HG03558 (cell line): ENCODE measurements around the gene CYP20A1.
"Not testable (repeated sequence)": the region's sequence is repeated elsewhere in the genome, so short reads cannot be mapped to it uniquely, and the experiment has no call there.

ENCODE experiments used
- ATAC-seq: cut with Tn5 transposase; IDR thresholded peaks from one replicate; pipeline ENCODE4 v1.9.1; 2021; ENCODE audit warnings: moderate number of reproducible peaks; ENCODE audit not compliant: unreplicated experiment; ENCODE audit errors: extremely low read depth

Gene CYP20A1

GRCh38 chr2:203280428-203281064, 41.7 kb downstream of the CYP20A1 start:
- ATAC-seq, result no peak

- no peak for ATAC-seq
Observed at GRCh38 chr2:203282101-203282500, 43.3 kb downstream of the CYP20A1 start.

- no peak for ATAC-seq
Observed at GRCh38 chr2:203286532-203286931, 47.7 kb downstream of the CYP20A1 start.

- no peak for ATAC-seq
Observed at GRCh38 chr2:203301667-203302066, 62.8 kb downstream of the CYP20A1 start.

- not testable (repeated sequence) for ATAC-seq
Observed at GRCh38 chr2:203302586-203302985, 63.8 kb downstream of the CYP20A1 start.

GRCh38 chr2:203310688-203311436, 72.0 kb downstream of the CYP20A1 start:
- ATAC-seq, result no peak

GRCh38 chr2:203326356-203326755, 87.5 kb downstream of the CYP20A1 start:
- ATAC-seq, result no peak

GRCh38 chr2:203327582-203327900, 88.7 kb downstream of the CYP20A1 start:
- no peak for ATAC-seq

GRCh38 chr2:203327901-203328759, 89.3 kb downstream of the CYP20A1 start, which contains the start of gene ABI2:
Gene ABI2, plus strand, starts transcription at chr2:203328394. Its CDS starts 121 bp downstream, at chr2:203328515.
- no peak for ATAC-seq

- no peak for ATAC-seq
Observed at GRCh38 chr2:203328760-203329540, 90.1 kb downstream of the CYP20A1 start.

GRCh38 chr2:203330434-203330833, 91.6 kb downstream of the CYP20A1 start:
- no peak for ATAC-seq

- no peak for ATAC-seq
Observed at GRCh38 chr2:203338322-203338721, 99.5 kb downstream of the CYP20A1 start.

GRCh38 chr2:203340791-203341487, 102.1 kb downstream of the CYP20A1 start:
- no peak for ATAC-seq

GRCh38 chr2:203341741-203342310, 103.0 kb downstream of the CYP20A1 start:
- no peak for ATAC-seq

GRCh38 chr2:203342374-203342773, 103.6 kb downstream of the CYP20A1 start:
- not testable (repeated sequence) for ATAC-seq

- ATAC-seq, result no peak
Observed at GRCh38 chr2:203344667-203345066, 105.8 kb downstream of the CYP20A1 start.

GRCh38 chr2:203346612-203347011, 107.8 kb downstream of the CYP20A1 start:
- ATAC-seq, result no peak

- ATAC-seq, result no peak
Observed at GRCh38 chr2:203347375-203347774, 108.6 kb downstream of the CYP20A1 start.

GRCh38 chr2:203352604-203353255, 113.9 kb downstream of the CYP20A1 start:
- ATAC-seq, result no peak
